Panc1 (cell line): ENCODE data around the gene PANK2.

Source experiments
- CTCF ChIP-seq: fragments of 450-650 bp; IDR thresholded peaks from 2 replicates; pipeline ENCODE4 v1.5.1; 2017; ENCODE audit warnings: mild to moderate bottlenecking
- REST ChIP-seq, 2 experiments: IDR thresholded peaks; 2 replicates each; pipeline ENCODE4 v1.6.1; 2011 to 2012; ENCODE audit warnings: low read depth in 2 of 2, control low read depth in 1 of 2, low read length in 1 of 2, mild to moderate bottlenecking in 1 of 2, moderate library complexity in 1 of 2; ENCODE audit not compliant: insufficient read depth in 1 of 2

GRCh38 chr20:3865152-3865886 is 23.9 kb upstream of the PANK2 start:
- TF ChIP-seq CTCF = no peak
- TF ChIP-seq REST (IDR thresholded peaks at IDR 0.05; ENCODE audit: insufficient read depth in 1 of 2, low read depth in 2 of 2, low read length in 1 of 2) = no peak
